ENCODE measurements around the gene CDH4. TPM values are rescaled to one million over a fixed set of nuclear protein-coding genes. Genes with fewer than 3 reads are reported as not detected.

CDH4 gene
- polyA plus RNA-seq, 6 donors from 2014 or later, result not detected

GRCh38 chr20:61929971-61930666 is 678.1 kb downstream of the CDH4 start:
- H3K27me3 Mint-ChIP-seq, result peaks cover 0 to 7% (median 4%) of the 10 kb centered on the region in 3 donors
- ATAC-seq (ENCODE audit: low read depth in 2 of 2) (no peak), DNase-seq (no peak)
- H3K4me1 Mint-ChIP-seq, result peaks cover 0 to 3% (median 0%) of the 10 kb centered on the region in 3 donors
- H3K9me3 Mint-ChIP-seq, result peaks cover 0 to 8% (median 4%) of the 10 kb centered on the region in 7 donors
- no peak overlapping the region for H3K27ac Mint-ChIP-seq
- peaks cover 0 to 6% of the 10 kb centered on the region in 2 donors for H3K36me3 Mint-ChIP-seq
- peak overlapping the region in 1 of 8 donors; percentile 52 for H3K4me3 Mint-ChIP-seq

DNA sequence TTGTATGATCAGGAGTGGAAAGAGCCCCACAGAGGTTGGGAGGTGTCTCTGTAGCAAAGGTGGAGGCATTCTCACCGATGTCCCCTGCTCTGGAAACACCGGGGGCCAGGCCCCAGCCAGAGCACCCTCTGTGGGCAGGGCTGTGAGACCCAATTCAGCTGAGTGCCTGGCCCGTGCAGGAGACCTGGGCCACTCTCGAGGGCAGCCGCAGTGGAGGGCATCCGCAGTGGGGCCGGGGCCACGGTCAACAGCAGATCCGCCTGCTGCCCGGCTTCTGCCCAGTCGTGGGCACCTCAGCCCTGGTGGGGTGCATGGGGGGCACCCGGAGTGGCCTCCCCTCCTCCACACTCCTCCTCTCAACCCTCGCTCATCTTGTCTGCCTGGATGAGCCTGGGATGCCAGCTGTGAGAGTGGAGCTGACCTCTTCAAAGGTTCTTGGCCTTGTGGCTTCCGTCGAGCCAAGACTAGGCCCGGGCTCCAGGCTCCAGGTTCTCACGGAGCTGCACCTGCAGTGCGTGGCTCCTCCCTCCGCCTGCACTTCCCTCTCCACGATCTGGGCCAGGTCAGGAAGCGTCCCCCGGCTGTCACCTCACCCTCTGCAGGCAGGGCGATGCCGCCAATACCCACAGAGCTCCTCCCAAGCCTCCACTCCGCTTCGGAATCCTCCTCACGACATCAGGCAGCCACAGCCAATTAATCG is 678.9 kb downstream of the CDH4 start:
- Mint-ChIP-seq H3K27me3 (peaks cover 0 to 9% (median 4%) of the 10 kb centered on the region in 3 donors), H3K4me3 (no peak overlapping the region), H3K27ac (no peak overlapping the region), H3K9me3 (peaks cover 0 to 8% (median 4%) of the 10 kb centered on the region in 7 donors), H3K36me3 (peaks cover 0 to 6% of the 10 kb centered on the region in 2 donors), H3K4me1 (peaks cover 0 to 3% (median 0%) of the 10 kb centered on the region in 3 donors)
- DNase-seq (no peak), ATAC-seq (ENCODE audit: low read depth in 2 of 2) (no peak)

DNA sequence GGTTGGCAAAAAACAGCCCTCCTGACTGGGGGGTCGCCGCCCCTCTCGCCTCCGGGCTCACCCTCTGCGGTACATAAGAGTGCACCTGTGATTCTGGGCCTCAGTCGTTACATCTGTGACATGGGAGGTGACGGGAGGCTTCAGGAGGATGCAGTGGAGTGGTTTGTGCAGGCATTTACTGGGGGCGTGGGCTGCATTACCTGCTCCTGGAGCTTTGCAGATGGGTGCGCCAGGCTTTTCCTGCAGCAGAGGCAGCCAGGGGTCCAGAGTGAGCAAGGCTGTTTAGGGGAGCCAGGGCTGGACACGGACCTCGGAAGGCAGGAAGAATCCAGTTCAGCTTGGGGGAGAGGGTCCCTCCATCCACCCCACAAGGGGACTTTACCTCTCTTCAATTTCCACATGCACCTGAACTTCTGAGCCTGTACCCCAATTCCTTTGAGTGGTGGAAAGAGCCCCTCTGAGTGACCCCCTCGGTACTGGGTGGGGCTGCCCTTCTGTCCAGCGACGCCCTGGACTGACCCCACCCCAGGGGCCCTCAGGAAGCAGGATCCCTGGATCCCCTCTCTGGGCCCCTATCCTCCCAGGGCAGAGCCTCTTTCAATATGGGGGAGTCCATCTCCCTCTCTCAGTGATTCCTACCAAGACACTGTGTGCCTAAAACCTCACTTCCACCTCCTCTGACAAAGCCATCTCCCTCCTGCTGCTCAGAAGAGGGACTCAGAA is 679.6 kb downstream of the CDH4 start:
- peaks cover 0 to 8% (median 4%) of the 10 kb centered on the region in 7 donors for H3K9me3 Mint-ChIP-seq

DNA sequence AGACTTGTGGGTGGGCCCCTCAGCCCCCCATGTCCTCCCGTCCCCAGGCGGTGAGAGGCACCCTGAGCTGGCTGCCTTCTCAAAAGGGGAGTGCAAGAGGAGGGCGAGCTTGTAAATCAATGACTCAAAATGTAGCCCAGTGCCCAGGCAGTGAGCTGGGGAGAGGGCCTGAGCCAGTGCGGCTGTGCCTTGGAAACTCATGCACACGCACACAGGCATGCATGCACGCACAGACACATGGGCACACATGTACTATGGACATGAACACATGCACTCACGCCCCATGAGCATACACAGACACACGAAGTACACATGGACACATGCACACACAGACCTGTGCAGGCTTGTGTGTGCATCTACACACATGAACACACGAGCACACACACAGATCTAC is 680.1 kb downstream of the CDH4 start:
- peaks cover 0 to 6% (median 0%) of the 10 kb centered on the region in 3 donors for H3K4me1 Mint-ChIP-seq
- H3K4me3 Mint-ChIP-seq, result peak overlapping the region in 1 of 8 donors; percentile 2
- H3K27me3 Mint-ChIP-seq, result peaks cover 0 to 21% (median 10%) of the 10 kb centered on the region in 3 donors
- H3K9me3 Mint-ChIP-seq, result peaks cover 0 to 8% (median 3%) of the 10 kb centered on the region in 7 donors
- ATAC-seq (ENCODE audit: low read depth in 2 of 2), result no peak
- peak overlapping the region in 1 of 6 donors; percentile 82 for H3K27ac Mint-ChIP-seq
- DNase-seq, result no peak
- peaks cover 0 to 6% of the 10 kb centered on the region in 2 donors for H3K36me3 Mint-ChIP-seq

More for the DNA sequence above, 679.6 kb downstream of the CDH4 start:
- peaks cover 0 to 6% of the 10 kb centered on the region in 2 donors for H3K36me3 Mint-ChIP-seq
- DNase-seq (no peak), ATAC-seq (ENCODE audit: low read depth in 2 of 2) (no peak)
- peaks cover 0 to 6% (median 0%) of the 10 kb centered on the region in 3 donors for H3K4me1 Mint-ChIP-seq
- H3K27me3 Mint-ChIP-seq, result peaks cover 0 to 15% (median 7%) of the 10 kb centered on the region in 3 donors
- no peak overlapping the region for H3K4me3 Mint-ChIP-seq
- H3K27ac Mint-ChIP-seq, result no peak overlapping the region

DNA sequence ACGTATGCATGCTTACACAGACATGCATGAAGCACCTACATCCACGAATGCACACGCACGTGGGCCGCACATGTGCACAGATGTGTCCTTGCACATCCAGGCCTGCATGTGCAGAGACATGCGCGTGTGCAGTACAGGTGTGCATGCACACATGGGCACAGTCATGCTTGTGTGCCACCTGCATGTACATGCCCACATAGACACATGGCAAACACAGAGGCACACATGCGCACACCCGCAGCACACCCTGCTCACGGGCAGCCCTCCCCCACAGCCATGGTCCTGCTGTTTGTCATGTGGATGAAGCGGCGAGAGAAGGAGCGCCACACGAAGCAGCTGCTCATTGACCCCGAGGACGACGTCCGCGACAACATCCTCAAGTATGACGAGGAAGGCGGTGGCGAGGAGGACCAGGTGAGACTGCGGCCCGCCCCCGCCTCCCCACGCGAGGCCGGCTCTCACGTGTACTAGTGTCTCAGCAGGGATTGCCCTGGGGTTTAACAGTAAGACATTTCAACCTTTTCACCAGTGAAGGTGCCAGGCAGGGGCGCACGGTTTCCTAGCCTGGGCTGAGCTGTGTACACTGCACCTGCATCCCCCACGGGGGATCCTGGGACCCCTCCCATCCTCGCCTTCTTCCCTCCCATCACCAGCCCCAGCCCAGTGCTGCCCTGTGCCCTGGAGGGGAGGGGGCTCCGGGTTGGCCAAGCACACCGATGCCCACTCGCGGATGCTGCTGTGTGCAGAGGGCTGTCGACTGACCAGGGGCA is 680.8 kb downstream of the CDH4 start:
- Mint-ChIP-seq H3K27me3 (peaks cover 0 to 21% (median 10%) of the 10 kb centered on the region in 3 donors), H3K4me1 (peaks cover 0 to 6% (median 0%) of the 10 kb centered on the region in 3 donors), H3K27ac (peak overlapping the region in 1 of 6 donors; percentile 82), H3K4me3 (no peak overlapping the region), H3K9me3 (peaks cover 0 to 8% (median 3%) of the 10 kb centered on the region in 7 donors), H3K36me3 (peaks cover 0 to 6% of the 10 kb centered on the region in 2 donors)
- DNase-seq (no peak), ATAC-seq (ENCODE audit: low read depth in 2 of 2) (no peak)

GRCh38 chr20:61933481-61933950 is 681.5 kb downstream of the CDH4 start:
- DNase-seq (no peak), ATAC-seq (ENCODE audit: low read depth in 2 of 2) (no peak)
- Mint-ChIP-seq H3K4me1 (peaks cover 0 to 6% (median 0%) of the 10 kb centered on the region in 3 donors), H3K27me3 (peaks cover 0 to 21% (median 10%) of the 10 kb centered on the region in 3 donors), H3K27ac (no peak overlapping the region), H3K36me3 (peaks cover 0 to 6% of the 10 kb centered on the region in 2 donors), H3K4me3 (no peak overlapping the region), H3K9me3 (peaks cover 0 to 8% (median 3%) of the 10 kb centered on the region in 7 donors)

- H3K4me1 Mint-ChIP-seq, result peaks cover 0 to 6% (median 0%) of the 10 kb centered on the region in 3 donors
- peaks cover 0 to 6% of the 10 kb centered on the region in 2 donors for H3K36me3 Mint-ChIP-seq
- no peak for DNase-seq
- peaks cover 0 to 4% (median 1%) of the 10 kb centered on the region in 7 donors for H3K9me3 Mint-ChIP-seq
- H3K4me3 Mint-ChIP-seq, result no peak overlapping the region
- H3K27ac Mint-ChIP-seq, result no peak overlapping the region
- H3K27me3 Mint-ChIP-seq, result peaks cover 0 to 21% (median 10%) of the 10 kb centered on the region in 3 donors
- ATAC-seq (ENCODE audit: low read depth in 2 of 2), result no peak
Observed at GRCh38 chr20:61933951-61934715, 682.1 kb downstream of the CDH4 start.

DNA sequence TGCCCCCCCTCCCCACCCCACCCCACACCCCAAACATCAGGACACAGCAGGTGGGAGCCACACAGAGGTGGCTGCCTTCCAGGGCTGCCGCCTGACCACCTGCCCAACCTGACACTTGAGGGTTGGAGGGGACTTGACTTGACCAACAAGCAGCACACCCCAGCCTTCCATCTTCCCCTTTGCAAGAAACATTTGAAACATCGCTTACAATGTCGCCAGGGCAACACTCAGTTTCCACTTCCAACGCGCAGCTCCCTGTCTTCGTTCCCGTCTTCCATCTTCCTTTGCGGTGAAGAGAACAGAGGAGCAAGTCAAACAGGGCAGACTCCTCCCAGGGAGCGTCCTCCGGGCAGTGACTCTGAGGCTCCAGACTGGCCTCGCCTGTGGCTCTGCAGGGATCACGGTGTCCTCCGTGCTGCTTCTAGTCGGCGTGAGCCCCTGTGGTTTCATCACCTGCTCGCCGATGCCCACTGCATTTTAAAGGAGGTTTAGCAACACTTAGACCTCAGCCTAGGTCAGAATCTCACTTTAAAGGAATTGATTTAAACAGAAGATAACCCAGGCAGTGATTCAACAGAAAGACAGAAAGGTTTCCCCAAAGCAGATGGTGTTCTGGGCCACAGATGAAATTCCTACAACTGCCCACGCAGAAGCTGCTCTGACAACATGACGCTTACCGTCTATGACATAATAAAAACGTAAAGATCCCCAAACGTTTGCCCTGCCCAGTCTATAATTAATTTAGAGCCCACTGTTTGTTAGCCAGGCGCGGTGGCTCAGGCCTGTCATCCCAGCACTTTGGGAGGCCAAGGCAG is 682.9 kb downstream of the CDH4 start:
- Mint-ChIP-seq H3K27me3 (peaks cover 0 to 21% (median 10%) of the 10 kb centered on the region in 3 donors), H3K27ac (no peak overlapping the region), H3K4me3 (no peak overlapping the region), H3K36me3 (peaks cover 0 to 6% of the 10 kb centered on the region in 2 donors), H3K9me3 (peaks cover 0 to 4% (median 0%) of the 10 kb centered on the region in 7 donors), H3K4me1 (peaks cover 0 to 6% (median 0%) of the 10 kb centered on the region in 3 donors)
- no peak for ATAC-seq (ENCODE audit: low read depth in 2 of 2)
- DNase-seq, result no peak

GRCh38 chr20:61935926-61936700 is 684.1 kb downstream of the CDH4 start:
- no peak for ATAC-seq (ENCODE audit: low read depth in 2 of 2)
- Mint-ChIP-seq H3K27me3 (peaks cover 0 to 21% (median 10%) of the 10 kb centered on the region in 3 donors), H3K36me3 (peaks cover 0 to 6% of the 10 kb centered on the region in 2 donors), H3K4me3 (no peak overlapping the region), H3K27ac (no peak overlapping the region), H3K9me3 (peaks cover 0 to 4% (median 0%) of the 10 kb centered on the region in 7 donors), H3K4me1 (peaks cover 0 to 6% (median 0%) of the 10 kb centered on the region in 3 donors)
- no peak for DNase-seq

GRCh38 chr20:61936701-61937131 is 684.7 kb downstream of the CDH4 start:
- Mint-ChIP-seq H3K27ac (no peak overlapping the region), H3K4me3 (no peak overlapping the region), H3K9me3 (peaks cover 0 to 4% (median 0%) of the 10 kb centered on the region in 7 donors), H3K36me3 (peaks cover 0 to 6% of the 10 kb centered on the region in 2 donors), H3K4me1 (peaks cover 0 to 6% (median 0%) of the 10 kb centered on the region in 3 donors), H3K27me3 (peaks cover 0 to 21% (median 10%) of the 10 kb centered on the region in 3 donors)
- no peak for DNase-seq
- ATAC-seq (ENCODE audit: low read depth in 2 of 2), result no peak
